Body of pancreas (tissue), 4 donors: ENCODE results near the gene MRPL34.

ENCODE experiments used
- CTCF ChIP-seq, 7 experiments: fragments of 450-650 bp in 4 of 7; fragments of 200-600 bp in 3 of 7; sonication (generic) in 3 of 7; IDR thresholded peaks; one replicate each; pipeline ENCODE4 v1.5.1; 2016 to 2019; ENCODE audit warnings: antibody characterized with exemption in 7 of 7
- POLR2A ChIP-seq, 3 donors: fragments of 450-650 bp; IDR thresholded peaks; one replicate each; pipeline ENCODE4 v1.6.1; 2016; ENCODE audit warnings: antibody characterized with exemption in 3 of 3, mild to moderate bottlenecking in 2 of 3

- TF ChIP-seq CTCF (IDR thresholded peaks at IDR 0.05) = no peak
- TF ChIP-seq POLR2A (IDR thresholded peaks at IDR 0.05) = no peak
These were observed 30.1 kb upstream of the MRPL34 start for GRCh38 chr19:17275441-17276175.
